Fibroblast of lung (primary cell): Measurements from ENCODE around the gene DOK4.

ENCODE experiments used
- CTCF ChIP-seq, 2 donors: IDR thresholded peaks in 1 of 2; conservative IDR thresholded peaks in 1 of 2; 1 replicate in 1 of 2; 2 replicates in 1 of 2; pipeline ENCODE4 v1.5.1; 2011 to 2012; ENCODE audit warnings: low read length in 2 of 2, control low read depth in 1 of 2, inconsistent platforms in 1 of 2, low read depth in 1 of 2, mild to moderate bottlenecking in 1 of 2
- EZH2 ChIP-seq: IDR thresholded peaks from 2 replicates; pipeline ENCODE4 v1.5.1; 2012; ENCODE audit warnings: low read length, control low read depth, mild to moderate bottlenecking; ENCODE audit errors: missing control alignments

- TF ChIP-seq CTCF (conservative IDR thresholded peaks at IDR 0.05 in 1 of 2, IDR thresholded peaks at IDR 0.05 in 1 of 2; ENCODE audit: low read depth in 1 of 2, low read length in 2 of 2) (no peak), EZH2 (no peak)
These were observed 40.2 kb upstream of the DOK4 start for GRCh38 chr16:57526498-57526897.
